ENCODE data around the gene NOXA1. TPM values are rescaled to one million over a fixed set of nuclear protein-coding genes. Genes with fewer than 3 reads are reported as not detected.
"Not testable (repeated sequence)": the region's sequence is repeated elsewhere in the genome, so short reads cannot be mapped to it uniquely, and the experiment has no call there.

Gene NOXA1
- polyA plus RNA-seq, 3 donors: 4.8 to 15.9 (median 6.0) TPM

- no peak for DNase-seq (ENCODE audit: extremely low read depth in 1 of 11, low read depth in 9 of 11, low spot score in 4 of 11)
Measured at GRCh38 chr9:137385061-137385655, 38.0 kb upstream of the NOXA1 start.

GRCh38 chr9:137386507-137387113, 36.6 kb upstream of the NOXA1 start:
- DNase-seq (ENCODE audit: extremely low read depth in 1 of 11, low read depth in 9 of 11, low spot score in 4 of 11): not testable (repeated sequence)

GRCh38 chr9:137387114-137387890, 35.9 kb upstream of the NOXA1 start:
- DNase-seq (ENCODE audit: extremely low read depth in 1 of 11, low read depth in 9 of 11, low spot score in 4 of 11): no peak

GRCh38 chr9:137387891-137388560, 35.2 kb upstream of the NOXA1 start:
- no peak for DNase-seq (ENCODE audit: extremely low read depth in 1 of 11, low read depth in 9 of 11, low spot score in 4 of 11)

- no peak for DNase-seq (ENCODE audit: extremely low read depth in 1 of 11, low read depth in 9 of 11, low spot score in 4 of 11)
Measured at GRCh38 chr9:137388589-137389427, 34.4 kb upstream of the NOXA1 start.

GRCh38 chr9:137389428-137389746, 33.8 kb upstream of the NOXA1 start:
- no peak for DNase-seq (ENCODE audit: extremely low read depth in 1 of 11, low read depth in 9 of 11, low spot score in 4 of 11)

GRCh38 chr9:137390553-137391410, 32.4 kb upstream of the NOXA1 start:
- no peak for DNase-seq (ENCODE audit: extremely low read depth in 1 of 11, low read depth in 9 of 11, low spot score in 4 of 11)

GRCh38 chr9:137391411-137391754, 31.8 kb upstream of the NOXA1 start:
- no peak for DNase-seq (ENCODE audit: extremely low read depth in 1 of 11, low read depth in 9 of 11, low spot score in 4 of 11)

GRCh38 chr9:137392232-137393007, 30.8 kb upstream of the NOXA1 start:
- DNase-seq (ENCODE audit: extremely low read depth in 1 of 11, low read depth in 9 of 11, low spot score in 4 of 11): no peak

- DNase-seq (ENCODE audit: extremely low read depth in 1 of 11, low read depth in 9 of 11, low spot score in 4 of 11): no peak
Measured at GRCh38 chr9:137393176-137394150, 29.7 kb upstream of the NOXA1 start.

- DNase-seq (ENCODE audit: extremely low read depth in 1 of 11, low read depth in 9 of 11, low spot score in 4 of 11): no peak
Measured at GRCh38 chr9:137394866-137395665, 28.1 kb upstream of the NOXA1 start.

GRCh38 chr9:137395666-137396010, 27.6 kb upstream of the NOXA1 start:
- DNase-seq (ENCODE audit: extremely low read depth in 1 of 11, low read depth in 9 of 11, low spot score in 4 of 11): no peak

GRCh38 chr9:137396227-137396626, 27.0 kb upstream of the NOXA1 start:
- no peak for DNase-seq (ENCODE audit: extremely low read depth in 1 of 11, low read depth in 9 of 11, low spot score in 4 of 11)

- no peak for DNase-seq (ENCODE audit: extremely low read depth in 1 of 11, low read depth in 9 of 11, low spot score in 4 of 11)
Measured at GRCh38 chr9:137396634-137397367, 26.4 kb upstream of the NOXA1 start.
